IPS-18c (cell line): ENCODE measurements around the gene TUBB4A.
A peak's percentile ranks its signal among the peaks of the same experiment; 100 is the strongest.

ENCODE experiments used
- H3K4me3 ChIP-seq: 2 replicates; pipeline ENCODE4 v1.7.0; 2013; ENCODE audit warnings: low read depth, mild to moderate bottlenecking, low read length, moderate library complexity; ENCODE audit not compliant: insufficient read depth
- H3K9me3 ChIP-seq: one replicate; pipeline ENCODE4 v1.6.1; 2013; ENCODE audit warnings: mild to moderate bottlenecking, low read length, moderate library complexity; ENCODE audit not compliant: control insufficient read depth, insufficient read depth

TUBB4A gene

DNA sequence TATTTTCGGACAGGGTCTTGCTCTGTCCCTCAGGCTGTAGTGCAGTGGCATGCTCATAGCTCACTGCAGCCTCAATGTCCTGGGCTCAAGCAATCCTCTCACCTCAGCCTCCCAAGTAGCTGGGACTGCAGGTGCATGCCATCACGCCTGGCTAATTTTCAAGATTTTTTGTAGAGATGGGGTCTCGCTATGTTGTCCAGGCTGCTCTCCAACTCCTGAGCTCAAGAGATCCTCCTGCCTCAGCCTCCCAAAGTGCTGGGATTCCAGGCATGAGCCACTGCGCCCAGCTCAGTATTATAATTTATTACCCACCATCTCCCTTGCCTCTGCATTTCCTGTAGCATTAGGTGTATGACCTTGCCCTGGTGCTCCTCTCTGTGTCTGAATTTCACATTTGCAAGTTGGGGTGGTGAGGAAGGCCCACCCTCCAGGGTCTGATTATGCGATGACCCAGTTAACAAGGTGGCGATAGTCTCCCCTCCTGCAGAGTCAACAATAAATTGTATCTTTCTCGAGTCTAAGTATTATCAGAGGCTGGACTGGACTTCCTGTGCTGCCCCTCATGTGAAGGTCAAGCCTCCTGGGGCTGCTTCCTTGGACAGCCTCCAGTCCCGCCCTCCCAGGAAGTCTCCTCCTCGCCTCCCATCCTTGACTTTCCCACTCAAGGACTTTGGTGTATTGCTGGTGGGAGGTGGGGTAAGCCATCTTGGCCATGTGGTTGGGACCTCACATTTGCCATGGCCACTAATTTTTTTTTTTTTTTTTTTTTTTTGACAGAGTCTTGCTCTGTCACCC lies 1.5 kb upstream of the TUBB4A start:
- no peaks in the 10 kb centered on the region for H3K9me3 ChIP-seq

GRCh38 chr19:6500837-6501739 lies 1.0 kb downstream of the TUBB4A start:
- H3K4me3 ChIP-seq = peak overlapping the region; percentile 69
- no peaks in the 10 kb centered on the region for H3K9me3 ChIP-seq

More for the DNA sequence above, 1.5 kb upstream of the TUBB4A start:
- no peak overlapping the region for H3K4me3 ChIP-seq

GRCh38 chr19:6499052-6499790 lies 2.9 kb downstream of the TUBB4A start:
- H3K9me3 ChIP-seq = no peaks in the 10 kb centered on the region
- no peak overlapping the region for H3K4me3 ChIP-seq

DNA sequence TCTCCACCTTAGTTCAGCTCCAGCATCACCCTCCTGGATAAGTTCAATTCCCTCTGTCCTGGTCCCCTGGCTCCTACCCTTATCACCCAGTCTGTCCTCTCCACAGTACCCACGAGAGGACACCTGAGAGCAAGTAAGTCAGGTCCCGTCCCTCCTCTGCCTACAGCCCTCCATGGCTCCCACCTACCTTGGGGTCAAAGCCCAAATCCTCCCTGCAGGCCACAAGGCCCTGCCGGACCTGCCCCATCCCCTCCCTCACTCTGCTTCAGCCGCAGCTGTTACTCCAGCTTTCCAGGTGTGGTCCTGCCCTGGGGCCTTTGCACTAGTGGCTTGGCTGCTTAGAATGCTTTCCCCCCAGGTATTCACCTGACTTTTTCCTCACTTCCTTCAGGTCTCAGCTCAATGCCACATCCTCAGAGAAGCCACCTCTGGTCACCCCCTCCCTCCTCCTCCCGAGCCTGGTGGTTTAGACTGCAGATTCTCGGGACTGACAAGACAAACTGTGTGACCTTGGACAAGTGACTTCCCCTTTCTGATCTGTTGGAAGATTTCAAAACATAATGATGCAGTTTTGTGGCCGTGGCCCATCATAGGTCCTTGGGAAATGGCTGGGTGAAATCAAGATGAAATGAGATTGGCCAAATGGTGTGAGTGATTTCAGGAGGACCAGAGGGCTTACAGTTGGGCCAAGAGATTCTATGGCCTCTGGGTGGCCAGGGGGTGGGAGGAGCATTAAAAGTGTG lies 3.6 kb downstream of the TUBB4A start:
- H3K9me3 ChIP-seq = no peaks in the 10 kb centered on the region
- no peak overlapping the region for H3K4me3 ChIP-seq

- Histone ChIP-seq H3K4me3 (no peak overlapping the region), H3K9me3 (no peaks in the 10 kb centered on the region)
Observed at GRCh38 chr19:6495947-6496346, 6.2 kb downstream of the TUBB4A start.

- H3K9me3 ChIP-seq = no peaks in the 10 kb centered on the region
- no peak overlapping the region for H3K4me3 ChIP-seq
Observed at GRCh38 chr19:6494438-6495036, 7.6 kb downstream of the TUBB4A start.

DNA sequence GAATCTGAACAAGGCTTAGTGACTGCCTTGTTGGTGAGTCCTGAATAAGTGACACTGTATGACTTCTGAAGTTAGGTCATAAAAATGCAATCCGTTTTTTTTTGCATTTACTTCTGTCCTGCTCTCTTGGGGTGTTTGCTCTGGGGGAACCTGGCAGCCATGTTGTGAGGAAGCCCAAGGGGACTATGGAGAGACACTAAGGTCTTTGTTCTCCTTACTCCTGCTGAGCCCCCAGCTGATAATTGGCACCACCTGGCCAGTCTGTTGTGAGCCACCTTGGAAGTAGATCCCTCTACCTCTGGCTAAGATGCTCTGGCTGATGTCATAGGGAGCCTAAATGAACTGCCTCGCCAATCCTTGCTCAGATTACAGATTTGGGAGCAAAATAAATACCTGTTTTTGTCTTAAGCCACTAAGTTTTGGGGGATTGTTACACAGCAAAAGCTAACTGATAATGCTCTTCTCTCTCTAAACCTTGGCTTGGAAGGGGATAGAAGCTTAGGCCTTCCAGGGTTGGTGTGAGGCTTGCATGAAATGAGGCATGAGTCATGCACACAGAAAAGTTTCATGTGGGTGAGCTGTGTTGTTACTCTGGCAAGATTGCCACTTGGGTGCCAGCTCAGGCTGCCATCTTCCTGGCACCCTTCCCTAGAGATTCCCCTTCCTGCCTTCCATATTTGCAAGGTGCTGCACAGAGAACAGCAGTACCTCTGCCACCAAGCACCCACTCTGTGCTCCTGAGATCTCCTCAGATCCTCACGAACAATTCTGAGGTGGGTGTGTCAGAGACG lies 10.1 kb downstream of the TUBB4A start:
- no peak overlapping the region for H3K4me3 ChIP-seq
- H3K9me3 ChIP-seq = no peaks in the 10 kb centered on the region

DNA sequence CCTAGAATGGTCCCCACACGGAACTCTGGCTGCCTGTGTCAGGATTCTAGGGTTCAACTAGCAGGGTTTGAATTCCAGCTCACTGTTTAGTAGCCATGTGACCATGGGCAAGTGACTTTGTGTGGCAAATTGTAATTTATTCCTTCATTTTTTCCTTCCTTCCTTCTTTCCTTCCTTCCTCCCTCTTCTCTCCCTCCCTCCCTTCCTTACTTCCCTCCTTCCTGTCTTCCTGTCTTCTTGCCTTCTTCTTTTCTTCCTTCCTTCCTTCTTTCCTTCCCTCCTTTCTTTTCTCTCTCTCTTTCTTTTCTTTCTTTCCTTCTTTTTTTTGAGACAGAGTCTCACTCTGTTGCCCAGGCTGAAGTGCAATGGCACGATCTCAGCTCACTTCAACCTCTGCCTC lies 12.0 kb downstream of the TUBB4A start:
- Histone ChIP-seq H3K4me3 (no peak overlapping the region), H3K9me3 (no peaks in the 10 kb centered on the region)

- Histone ChIP-seq H3K9me3 (no peaks in the 10 kb centered on the region), H3K4me3 (no peak overlapping the region)
Observed at GRCh38 chr19:6489278-6490061, 12.6 kb downstream of the TUBB4A start.

- Histone ChIP-seq H3K9me3 (no peaks in the 10 kb centered on the region), H3K4me3 (no peak overlapping the region)
Observed at GRCh38 chr19:6484831-6485230, 17.3 kb downstream of the TUBB4A start.

DNA sequence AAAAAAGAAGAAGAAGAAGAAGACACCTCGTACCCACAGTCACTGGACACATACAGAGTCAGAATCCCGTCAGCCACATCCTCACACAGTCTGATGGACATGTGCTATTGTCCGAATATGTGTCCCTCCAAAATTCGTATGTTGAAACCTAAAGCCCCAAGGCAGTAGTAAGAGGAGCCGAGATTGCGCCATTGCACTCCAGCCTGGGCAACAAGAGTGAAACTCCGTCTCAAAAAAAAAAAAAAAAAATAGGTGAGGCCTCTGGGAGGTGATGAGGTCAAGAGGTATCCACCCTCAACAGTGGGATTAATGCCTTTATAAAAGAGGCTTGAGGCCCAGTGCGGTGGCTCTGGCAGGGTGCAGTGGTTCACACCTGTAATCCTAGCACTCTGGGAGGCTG lies 17.9 kb downstream of the TUBB4A start:
- Histone ChIP-seq H3K4me3 (no peak overlapping the region), H3K9me3 (no peaks in the 10 kb centered on the region)

GRCh38 chr19:6483235-6483634 lies 18.9 kb downstream of the TUBB4A start:
- Histone ChIP-seq H3K9me3 (no peaks in the 10 kb centered on the region), H3K4me3 (no peak overlapping the region)

DNA sequence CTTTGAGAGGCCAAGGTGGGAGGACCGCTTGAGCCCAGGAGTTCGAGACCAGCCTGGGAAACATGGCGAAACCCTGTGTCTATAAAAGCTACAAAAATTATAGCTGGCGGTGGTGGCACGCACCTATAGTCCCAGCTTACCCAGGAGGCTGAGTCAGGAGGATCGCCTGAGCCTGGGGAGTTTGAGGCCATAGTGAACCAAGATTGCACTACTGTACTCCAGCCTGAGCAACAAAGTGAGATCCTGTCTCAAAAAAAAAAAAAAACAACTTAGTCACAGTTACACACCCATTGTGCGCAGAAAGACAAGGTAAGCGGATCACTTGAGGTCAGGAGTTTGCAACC lies 19.8 kb downstream of the TUBB4A start:
- Histone ChIP-seq H3K4me3 (no peak overlapping the region), H3K9me3 (no peaks in the 10 kb centered on the region)

- no peak within 1 kb of the TSS for H3K4me3 ChIP-seq
Observed at GRCh38 chr19:6481541-6482342, 20.4 kb downstream of the TUBB4A start, which contains the start of gene DENND1C. DENND1C (minus strand) TSS chr19:6481787; CDS start chr19:6481695, 92 bp downstream.

More at GRCh38 chr19:6481541-6482342, 20.4 kb downstream of the TUBB4A start, which contains the start of gene DENND1C:
- H3K9me3 ChIP-seq = no peaks in the 10 kb centered on the region
